Stimulated activated CD8-positive, alpha-beta memory T cell treated with anti-CD3 and anti-CD28 coated beads, Interleukin-7, amount 100 ng/mL, for 1 hour (primary cell): Measurements from ENCODE around the gene VAC14.
"Not testable (repeated sequence)": the region's sequence is repeated elsewhere in the genome, so short reads cannot be mapped to it uniquely, and the experiment has no call there.

Experiments used
- DNase-seq, 2 donors: peaks; one replicate each; pipeline ENCODE4 v3.0.0-alpha.2; 2020; ENCODE audit warnings: low read depth in 2 of 2

The VAC14 gene

GRCh38 chr16:70646260-70647241 is 154.4 kb downstream of the VAC14 start, which contains the start of gene IL34:
Gene IL34, plus strand, starts transcription at chr16:70646559. Its CDS starts 389 bp downstream, at chr16:70646948.
- DNase-seq, result no peak

GRCh38 chr16:70644763-70645597 is 156.0 kb downstream of the VAC14 start:
- no peak for DNase-seq

DNA sequence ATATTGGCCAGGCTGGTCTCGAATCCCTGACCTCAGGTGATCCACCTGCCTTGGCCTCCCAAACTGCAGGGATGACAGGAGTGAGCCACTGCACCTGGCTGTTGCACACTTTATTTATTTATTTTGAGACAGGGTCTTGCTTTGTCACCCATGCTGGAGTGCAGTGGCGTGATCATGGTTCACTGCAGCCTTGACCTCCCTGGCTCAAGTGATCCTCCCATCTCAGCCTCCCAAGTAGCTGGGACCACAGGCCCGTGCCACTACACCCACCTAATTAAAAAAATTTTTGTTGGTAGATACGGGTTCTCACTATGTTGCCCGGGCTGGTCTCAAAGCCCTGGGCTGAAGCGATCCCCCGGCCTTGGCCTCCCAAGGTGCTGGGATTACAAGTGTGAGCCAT is 157.7 kb downstream of the VAC14 start:
- DNase-seq, result not testable (repeated sequence)

DNA sequence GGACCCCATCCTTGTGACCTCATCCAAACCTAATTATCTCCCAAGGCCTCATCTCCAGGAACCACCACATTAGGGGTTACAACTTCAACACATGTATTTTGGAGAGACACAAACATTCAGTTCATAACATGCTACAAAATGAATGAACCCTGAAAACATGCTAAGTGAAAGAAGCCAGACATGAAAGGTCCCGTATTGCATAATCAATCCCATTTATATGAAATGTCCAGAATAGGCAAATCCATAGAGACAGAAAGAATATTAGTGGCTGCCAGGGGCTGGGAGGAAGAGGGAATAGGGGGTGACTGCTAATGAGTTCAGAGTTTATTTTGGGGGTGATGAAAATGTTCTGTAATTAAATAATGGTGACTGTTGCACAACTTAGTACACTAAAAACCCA is 158.3 kb downstream of the VAC14 start:
- DNase-seq, result no peak

- DNase-seq, result no peak
Observed at GRCh38 chr16:70638814-70639792, 161.9 kb downstream of the VAC14 start.
